LNCaP clone FGC (cell line): ENCODE measurements around the gene ABCC9.

Experiments used
- DNase-seq: peaks from one replicate; pipeline ENCODE4 v3.0.0-alpha.2; 2011; ENCODE audit warnings: low read depth
- H3K4me3 ChIP-seq: 2 replicates; pipeline ENCODE4 v1.5.1; 2011; ENCODE audit warnings: mild to moderate bottlenecking, low read depth, low read length, control low read depth
- CTCF ChIP-seq: IDR thresholded peaks from 2 replicates; pipeline ENCODE4 v1.5.1; 2012; ENCODE audit warnings: mild to moderate bottlenecking; ENCODE audit not compliant: control insufficient read depth, insufficient read depth; ENCODE audit errors: extremely low read depth

Gene ABCC9

DNA sequence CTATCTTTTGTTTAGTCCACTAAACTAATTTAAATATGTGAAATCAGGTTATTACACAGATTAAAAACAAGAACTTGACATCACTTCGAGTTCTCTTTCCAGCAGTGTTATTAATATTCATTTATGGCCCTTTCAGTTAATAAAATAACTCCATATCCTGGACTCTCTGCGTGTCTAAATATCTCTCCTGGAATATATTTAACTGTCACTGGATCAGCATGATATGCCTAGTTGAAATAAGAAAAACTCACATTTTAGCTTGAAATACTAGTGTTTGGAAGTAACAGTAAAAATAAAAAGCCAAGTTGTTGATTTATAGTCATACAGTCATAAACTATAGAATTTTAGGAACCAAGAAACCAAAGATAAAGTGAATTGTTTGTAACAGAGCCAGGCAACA is 45.6 kb downstream of the ABCC9 start:
- H3K4me3 ChIP-seq: no peak overlapping the region
- DNase-seq: no peak
- TF ChIP-seq CTCF: no peak

GRCh38 chr12:21894792-21895595 is 46.2 kb downstream of the ABCC9 start:
- no peak for TF ChIP-seq CTCF
- DNase-seq: no peak
- no peak overlapping the region for H3K4me3 ChIP-seq

DNA sequence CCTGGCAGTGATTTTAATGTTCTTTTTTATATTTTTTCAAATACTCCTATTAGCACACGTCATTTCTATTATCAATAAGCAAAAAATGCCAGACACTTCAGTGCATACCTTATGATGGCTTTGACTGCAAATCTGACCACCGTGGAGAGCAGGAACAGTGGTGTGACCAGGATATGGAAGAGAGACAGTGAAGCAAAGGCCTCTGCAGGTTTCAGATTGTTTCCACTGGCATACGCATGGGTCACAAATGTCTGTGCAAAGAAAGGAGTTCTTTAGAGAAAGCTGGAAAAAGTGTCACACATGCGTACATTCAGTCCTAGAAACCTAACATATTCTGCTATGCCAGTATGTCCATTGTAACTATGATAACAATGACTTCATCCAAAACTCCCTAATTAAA is 47.3 kb downstream of the ABCC9 start:
- DNase-seq: no peak
- no peak for TF ChIP-seq CTCF
- no peak overlapping the region for H3K4me3 ChIP-seq

DNA sequence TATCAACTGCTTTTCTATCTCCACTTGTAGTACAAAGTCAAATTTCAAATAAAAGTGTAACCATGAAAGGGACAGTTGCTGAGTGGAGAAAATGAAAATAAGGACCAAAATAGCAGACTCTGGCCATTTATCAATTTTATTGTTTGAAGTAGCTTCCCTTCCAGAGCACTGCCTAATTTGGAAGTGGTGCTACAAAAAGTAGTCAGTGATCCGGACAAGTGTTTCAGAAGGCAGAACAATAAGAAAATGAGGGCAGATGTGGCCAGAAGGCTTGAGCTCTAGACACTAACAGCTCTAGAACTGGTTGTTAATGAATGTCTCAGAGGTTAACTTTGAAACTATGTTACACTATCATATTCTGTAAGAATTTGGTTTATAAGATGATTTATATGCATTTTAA is 48.9 kb downstream of the ABCC9 start:
- no peak overlapping the region for H3K4me3 ChIP-seq
- TF ChIP-seq CTCF: no peak
- DNase-seq: no peak

DNA sequence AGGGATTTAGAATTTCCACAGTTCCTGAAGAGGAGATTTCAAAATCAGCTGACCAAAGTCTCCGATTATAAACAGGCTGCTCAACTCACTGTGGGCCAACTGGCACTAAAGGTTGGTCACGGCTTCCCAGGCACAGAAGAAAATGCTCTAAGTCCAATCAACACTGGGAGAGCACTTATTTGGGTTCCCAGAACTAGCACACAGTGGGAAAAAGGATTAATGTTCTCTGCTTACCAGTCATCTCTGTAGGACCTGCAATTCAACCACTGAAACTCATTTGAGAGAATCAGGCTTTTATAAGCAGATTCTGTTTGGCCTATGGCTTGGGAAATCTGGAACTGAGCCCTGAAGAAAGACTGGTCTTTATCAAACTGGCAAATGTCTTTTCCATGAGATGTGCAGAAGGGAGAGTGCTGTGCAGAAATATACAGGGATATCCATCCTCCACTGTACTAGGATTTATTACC is 49.4 kb downstream of the ABCC9 start:
- H3K4me3 ChIP-seq: no peak overlapping the region
- TF ChIP-seq CTCF: no peak
- no peak for DNase-seq

DNA sequence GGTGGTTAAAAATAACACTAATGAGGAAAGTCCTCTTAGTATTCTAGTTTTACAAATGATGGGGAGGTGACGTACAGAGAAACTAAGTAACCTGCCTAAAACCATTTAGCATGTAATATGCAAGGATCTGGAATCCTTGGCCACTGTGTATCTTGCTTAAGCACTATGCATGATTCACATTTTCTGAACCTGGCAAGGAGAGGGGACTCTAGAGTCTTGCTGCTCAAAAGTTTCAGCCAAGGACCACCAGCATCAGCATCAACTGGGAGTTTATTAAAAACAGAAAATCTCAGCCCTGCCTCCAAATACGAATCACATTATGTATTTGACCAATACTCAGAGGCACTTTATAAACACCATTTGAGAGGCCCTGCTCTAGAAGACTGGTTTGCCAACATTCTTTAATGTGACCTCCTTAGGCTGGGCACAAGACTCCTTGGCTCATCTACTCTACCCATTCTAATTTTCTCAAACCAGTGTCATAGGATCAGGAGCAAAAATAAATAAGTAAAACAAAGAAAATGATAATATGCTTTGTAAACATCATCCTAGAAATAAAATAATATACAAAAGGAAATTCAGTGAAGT is 52.9 kb downstream of the ABCC9 start:
- no peak for TF ChIP-seq CTCF
- DNase-seq: no peak

More for the DNA sequence above, 52.9 kb downstream of the ABCC9 start:
- no peak overlapping the region for H3K4me3 ChIP-seq
